Measurements from ENCODE around the gene PRXL2B. TPM values are rescaled to one million over a fixed set of nuclear protein-coding genes. Genes with fewer than 3 reads are reported as not detected.

The PRXL2B gene
- total and polyA plus RNA-seq, 5 donors: 8.0 to 11.8 (median 9.4) TPM

DNA sequence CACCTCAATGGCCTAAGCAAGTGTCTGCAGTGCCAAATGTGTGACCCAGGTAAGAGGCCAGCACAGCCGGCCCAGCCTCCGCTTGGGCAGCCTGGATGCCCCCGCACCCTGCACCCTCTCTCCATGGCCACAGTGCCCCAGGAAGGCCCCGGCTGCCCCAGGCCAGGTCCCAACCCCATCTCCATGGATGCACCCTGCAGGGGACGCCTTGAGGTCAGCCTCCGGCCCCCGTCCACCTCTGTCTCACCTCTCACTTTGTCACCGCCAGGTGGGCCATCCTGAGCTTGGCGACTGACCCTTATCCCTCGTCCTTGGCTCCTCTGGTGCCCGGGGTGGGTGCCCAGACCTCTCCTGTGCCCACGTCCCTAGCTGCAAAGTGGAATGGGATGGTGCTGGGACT, 28.2 kb upstream of the PRXL2B start:
- Histone ChIP-seq H3K4me1 (ENCODE audit: control insufficient read depth, insufficient read depth, low read length) (peaks cover 3% of the 10 kb centered on the region), H3K27ac (ENCODE audit: low read length) (no peak overlapping the region), H3K4me3 (ENCODE audit: low read length) (no peak overlapping the region), H3K27me3 (ENCODE audit: control insufficient read depth, insufficient read depth) (no peaks in the 10 kb centered on the region), H3K9me3 (ENCODE audit: control insufficient read depth, low read length) (no peaks in the 10 kb centered on the region)
- WGBS: 90% methylated on average over 12 of the region's 12 CpGs
- ATAC-seq: no peak
- DNase-seq: peak in 1 of 3 donors; percentile 58
- intact Hi-C loops (cut with DNase I): no loop called here

DNA sequence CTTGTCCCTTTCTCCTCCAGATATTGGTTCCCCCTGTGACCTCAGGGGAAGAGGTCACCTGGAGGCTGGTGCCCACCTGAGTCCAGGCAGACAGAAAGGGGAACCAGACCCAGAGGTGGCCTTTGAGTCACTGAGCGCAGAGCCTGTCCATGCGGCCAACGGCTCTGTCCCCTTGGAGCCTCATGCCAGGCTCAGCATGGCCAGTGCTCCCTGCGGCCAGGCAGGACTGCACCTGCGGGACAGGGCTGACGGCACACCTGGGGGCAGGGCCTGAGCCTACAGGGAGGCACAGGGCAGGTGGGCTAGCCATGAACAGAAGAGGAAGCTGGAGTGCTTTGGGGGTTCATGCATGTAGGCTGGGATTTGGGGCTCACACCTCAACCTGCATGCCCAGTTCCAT, 27.7 kb upstream of the PRXL2B start:
- H3K4me3 ChIP-seq (ENCODE audit: low read length): no peak overlapping the region
- intact Hi-C loops (cut with DNase I): no loop called here
- H3K4me1 ChIP-seq (ENCODE audit: control insufficient read depth, insufficient read depth, low read length): peaks cover 3% of the 10 kb centered on the region
- ATAC-seq (no peak), DNase-seq (peak in 1 of 3 donors; percentile 23)
- WGBS: 95% methylated on average over 6 of the region's 6 CpGs
- no peaks in the 10 kb centered on the region for H3K9me3 ChIP-seq (ENCODE audit: control insufficient read depth, low read length)
- no peak overlapping the region for H3K27ac ChIP-seq (ENCODE audit: low read length)
- H3K27me3 ChIP-seq (ENCODE audit: control insufficient read depth, insufficient read depth): no peaks in the 10 kb centered on the region

DNA sequence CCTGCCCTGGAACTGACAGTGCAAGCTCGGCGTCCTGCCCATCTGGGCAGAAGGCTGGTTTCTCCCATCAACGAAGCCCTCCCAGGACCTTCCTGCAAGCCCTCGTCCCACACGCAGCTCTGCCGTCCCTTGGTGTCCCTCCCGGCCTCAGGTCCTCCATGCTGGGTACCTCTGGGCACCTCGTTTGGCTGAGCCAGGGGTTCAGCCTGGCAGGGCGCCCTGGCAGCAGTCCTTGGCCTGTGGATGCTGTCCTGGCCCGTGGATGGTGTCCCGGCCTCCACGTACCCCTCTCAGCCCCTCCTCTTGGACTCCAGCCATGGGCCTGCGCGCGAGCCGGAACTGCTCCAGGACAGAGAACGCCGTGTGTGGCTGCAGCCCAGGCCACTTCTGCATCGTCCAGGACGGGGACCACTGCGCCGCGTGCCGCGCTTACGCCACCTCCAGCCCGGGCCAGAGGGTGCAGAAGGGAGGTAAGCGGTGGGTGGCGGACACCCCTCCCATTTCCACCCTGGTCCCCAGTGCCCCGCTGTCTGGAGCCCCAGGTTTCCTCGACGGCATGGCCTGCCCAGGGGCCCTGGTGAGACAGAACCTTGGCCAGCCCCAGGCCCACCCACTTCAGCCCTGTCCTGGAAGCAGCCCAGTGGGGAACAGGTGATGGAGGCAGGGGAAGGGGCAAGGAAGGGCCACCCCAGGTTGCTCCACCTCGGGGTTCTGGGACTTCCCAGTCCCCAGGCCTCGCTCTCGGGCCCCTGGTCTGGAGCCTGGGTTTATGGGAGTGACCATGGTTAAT, 26.9 kb upstream of the PRXL2B start:
- 74% methylated on average over 35 of the region's 35 CpGs for WGBS
- Histone ChIP-seq H3K9me3 (ENCODE audit: control insufficient read depth, low read length) (no peaks in the 10 kb centered on the region), H3K4me1 (ENCODE audit: control insufficient read depth, insufficient read depth, low read length) (peaks cover 3% of the 10 kb centered on the region), H3K27ac (ENCODE audit: low read length) (no peak overlapping the region), H3K27me3 (ENCODE audit: control insufficient read depth, insufficient read depth) (no peaks in the 10 kb centered on the region), H3K4me3 (ENCODE audit: low read length) (no peak overlapping the region)
- intact Hi-C loops (cut with DNase I): no loop called here
- DNase-seq: peak; percentile 22 to 58 (median 56)
- no peak for ATAC-seq

DNA sequence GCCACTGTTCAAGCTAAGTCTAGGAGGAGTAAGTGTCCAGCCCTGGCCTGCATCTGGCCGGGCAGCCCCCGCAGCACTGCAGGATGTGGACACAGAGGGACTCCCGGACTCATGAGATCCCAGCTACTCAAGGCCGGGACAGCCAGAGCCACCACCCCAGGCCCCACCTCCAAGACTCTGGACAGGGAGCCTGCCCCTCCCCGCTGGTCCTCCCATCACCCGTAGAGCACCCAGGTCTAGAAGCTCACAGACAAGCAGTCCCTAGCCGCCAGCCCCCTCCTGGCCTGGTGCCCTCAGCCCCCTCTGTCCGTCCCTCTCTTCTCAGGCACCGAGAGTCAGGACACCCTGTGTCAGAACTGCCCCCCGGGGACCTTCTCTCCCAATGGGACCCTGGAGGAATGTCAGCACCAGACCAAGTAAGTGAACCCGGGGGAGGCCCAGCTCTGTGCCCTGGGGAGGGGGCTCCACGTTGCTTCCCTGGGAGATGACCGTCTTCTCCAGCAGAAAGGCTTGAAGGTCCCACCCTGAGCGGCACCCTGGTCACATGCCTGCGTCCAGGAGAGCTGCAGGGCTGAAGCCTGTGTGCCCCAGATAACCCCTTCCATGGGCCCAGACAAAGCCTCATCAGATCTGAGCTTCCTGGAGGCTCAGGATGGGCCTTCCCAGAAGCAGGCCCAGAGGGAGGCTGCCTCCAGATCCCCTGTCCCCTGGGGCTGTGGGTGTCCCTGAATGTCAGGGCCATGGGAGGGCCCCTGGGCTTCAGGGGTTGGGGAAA, 26.1 kb upstream of the PRXL2B start:
- WGBS: 85% methylated on average over 15 of the region's 15 CpGs
- no peaks in the 10 kb centered on the region for H3K9me3 ChIP-seq (ENCODE audit: control insufficient read depth, low read length)
- H3K4me3 ChIP-seq (ENCODE audit: low read length): no peak overlapping the region
- H3K27ac ChIP-seq (ENCODE audit: low read length): no peak overlapping the region
- ATAC-seq (no peak), DNase-seq (peak in 2 of 3 donors; percentile 11 to 50)
- H3K27me3 ChIP-seq (ENCODE audit: control insufficient read depth, insufficient read depth): no peaks in the 10 kb centered on the region
- intact Hi-C loops (cut with DNase I): no loop called here
- H3K4me1 ChIP-seq (ENCODE audit: control insufficient read depth, insufficient read depth, low read length): peaks cover 3% of the 10 kb centered on the region

DNA sequence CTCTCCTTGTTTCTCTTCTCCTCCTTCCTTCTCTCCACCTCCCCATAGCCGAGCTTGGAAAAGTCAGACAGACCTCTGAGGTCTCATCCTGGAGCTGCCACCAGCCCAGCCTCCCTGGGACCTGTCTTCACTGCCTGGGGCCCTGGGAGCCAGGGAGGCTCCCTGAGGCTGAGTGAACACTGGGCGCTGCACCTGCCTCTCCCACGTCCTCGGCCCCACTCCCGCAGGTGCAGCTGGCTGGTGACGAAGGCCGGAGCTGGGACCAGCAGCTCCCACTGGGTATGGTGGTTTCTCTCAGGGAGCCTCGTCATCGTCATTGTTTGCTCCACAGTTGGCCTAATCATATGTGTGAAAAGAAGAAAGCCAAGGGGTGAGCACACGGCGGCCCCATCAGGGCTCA, 25.1 kb upstream of the PRXL2B start:
- intact Hi-C loops (cut with DNase I): no loop called here
- Histone ChIP-seq H3K9me3 (ENCODE audit: control insufficient read depth, low read length) (no peaks in the 10 kb centered on the region), H3K27me3 (ENCODE audit: control insufficient read depth, insufficient read depth) (no peaks in the 10 kb centered on the region), H3K27ac (ENCODE audit: low read length) (no peak overlapping the region), H3K4me3 (ENCODE audit: low read length) (no peak overlapping the region), H3K4me1 (ENCODE audit: control insufficient read depth, insufficient read depth, low read length) (no peaks in the 10 kb centered on the region)
- ATAC-seq (no peak), DNase-seq (peak; percentile 8 to 41 (median 11))
- WGBS: 89% methylated on average over 11 of the region's 11 CpGs

DNA sequence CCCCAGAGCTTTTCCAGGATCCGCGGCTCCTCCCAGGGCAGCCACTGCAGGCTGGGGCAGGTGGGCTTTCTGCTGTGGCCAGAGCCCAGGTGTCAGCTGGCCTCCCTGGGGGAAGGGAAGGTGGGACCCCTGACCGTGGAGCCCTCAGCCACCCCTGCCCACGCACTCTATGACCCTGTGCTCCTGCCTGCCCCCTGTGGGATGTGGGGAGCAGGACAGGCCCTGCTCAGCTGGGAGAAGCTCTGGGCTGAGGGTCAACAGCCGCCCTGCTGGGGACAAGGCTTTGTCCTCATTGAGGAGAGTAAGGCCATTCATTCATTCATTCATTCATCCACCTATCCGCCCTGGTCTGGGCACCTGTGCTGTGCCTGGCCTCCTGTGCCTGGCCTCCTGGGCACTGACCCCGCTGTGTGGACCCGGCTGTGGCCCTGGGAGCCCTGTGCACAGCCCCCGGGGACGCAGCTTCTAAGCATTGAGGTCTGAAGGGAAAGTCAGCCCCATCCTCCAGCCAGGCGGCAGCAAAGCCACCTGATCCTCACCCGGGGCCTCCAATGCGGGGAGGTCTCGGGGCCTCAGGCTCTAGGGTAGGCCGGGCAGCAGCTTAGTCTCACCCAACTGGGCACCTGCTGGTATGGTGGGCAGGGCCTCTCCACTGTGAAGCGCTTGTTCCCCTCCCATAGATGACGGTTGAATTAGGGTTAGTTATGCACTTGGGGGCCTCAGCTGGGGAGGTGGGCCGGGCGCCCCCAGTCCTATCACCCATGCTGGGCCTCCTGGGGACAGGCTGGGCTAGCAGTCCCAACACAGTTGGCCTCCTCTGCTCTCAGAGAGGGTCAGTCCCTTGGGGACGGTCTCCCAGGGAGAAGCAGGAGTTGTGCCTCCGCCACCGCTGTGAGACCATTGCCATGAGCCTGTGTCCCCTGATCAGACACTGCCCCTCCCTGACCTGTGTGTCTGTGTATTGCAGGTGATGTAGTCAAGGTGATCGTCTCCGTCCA, 24.4 kb upstream of the PRXL2B start:
- no peaks in the 10 kb centered on the region for H3K9me3 ChIP-seq (ENCODE audit: control insufficient read depth, low read length)
- no peak for ATAC-seq
- peak in 2 of 3 donors; percentile 50 to 57 for DNase-seq
- H3K27ac ChIP-seq (ENCODE audit: low read length): no peak overlapping the region
- no peaks in the 10 kb centered on the region for H3K4me1 ChIP-seq (ENCODE audit: control insufficient read depth, insufficient read depth, low read length)
- no peaks in the 10 kb centered on the region for H3K27me3 ChIP-seq (ENCODE audit: control insufficient read depth, insufficient read depth)
- intact Hi-C loops (cut with DNase I): no loop called here
- WGBS: 87% methylated on average over 24 of the region's 24 CpGs
- H3K4me3 ChIP-seq (ENCODE audit: low read length): no peak overlapping the region

DNA sequence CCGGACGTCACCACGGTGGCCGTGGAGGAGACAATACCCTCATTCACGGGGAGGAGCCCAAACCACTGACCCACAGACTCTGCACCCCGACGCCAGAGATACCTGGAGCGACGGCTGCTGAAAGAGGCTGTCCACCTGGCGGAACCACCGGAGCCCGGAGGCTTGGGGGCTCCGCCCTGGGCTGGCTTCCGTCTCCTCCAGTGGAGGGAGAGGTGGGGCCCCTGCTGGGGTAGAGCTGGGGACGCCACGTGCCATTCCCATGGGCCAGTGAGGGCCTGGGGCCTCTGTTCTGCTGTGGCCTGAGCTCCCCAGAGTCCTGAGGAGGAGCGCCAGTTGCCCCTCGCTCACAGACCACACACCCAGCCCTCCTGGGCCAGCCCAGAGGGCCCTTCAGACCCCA, 23.4 kb upstream of the PRXL2B start:
- H3K27ac ChIP-seq (ENCODE audit: low read length): no peak overlapping the region
- peak; percentile 9 to 56 (median 38) for DNase-seq
- H3K9me3 ChIP-seq (ENCODE audit: control insufficient read depth, low read length): no peaks in the 10 kb centered on the region
- no peaks in the 10 kb centered on the region for H3K27me3 ChIP-seq (ENCODE audit: control insufficient read depth, insufficient read depth)
- intact Hi-C loops (cut with DNase I): no loop called here
- no peak overlapping the region for H3K4me3 ChIP-seq (ENCODE audit: low read length)
- ATAC-seq: no peak
- no peaks in the 10 kb centered on the region for H3K4me1 ChIP-seq (ENCODE audit: control insufficient read depth, insufficient read depth, low read length)
- WGBS: 86% methylated on average over 18 of the region's 18 CpGs

DNA sequence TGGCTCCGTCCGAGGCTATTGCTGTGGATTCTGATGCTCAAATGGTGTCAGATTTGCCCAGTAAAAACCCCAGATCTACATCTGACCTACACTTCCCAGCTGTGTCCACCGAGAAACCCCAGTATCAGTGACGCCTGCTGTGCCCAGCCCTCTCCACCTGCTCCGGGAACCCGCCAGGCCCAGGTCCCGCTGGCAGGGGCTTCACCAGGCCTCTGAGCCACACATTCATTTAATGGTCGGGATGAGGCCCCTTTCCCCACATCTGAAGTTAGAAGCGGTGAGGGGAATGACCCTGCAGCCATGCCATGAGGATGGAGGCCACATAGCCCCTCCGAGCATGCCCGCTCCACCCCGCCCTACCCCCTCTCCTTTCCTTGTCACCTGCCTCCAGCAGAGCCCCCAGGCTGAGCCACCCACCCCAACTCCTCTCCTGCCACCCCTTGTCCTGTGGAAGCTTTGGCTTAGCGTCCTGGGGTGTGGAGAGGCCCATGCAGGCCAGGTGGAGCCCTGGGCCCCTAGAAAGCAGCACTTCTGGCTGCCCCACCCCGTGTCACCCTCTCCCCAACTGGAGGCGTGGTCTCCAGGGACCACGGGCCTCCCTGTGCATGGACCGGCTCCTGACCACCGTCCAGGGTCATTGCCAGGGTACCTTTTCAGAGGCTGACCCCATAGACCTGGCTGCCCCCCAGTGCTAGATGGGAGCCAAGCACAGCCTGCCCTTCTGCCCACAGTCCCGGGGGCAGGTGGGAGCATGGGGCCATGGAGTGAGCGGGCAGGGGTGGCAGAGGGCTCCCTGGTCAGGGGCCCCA, 22.4 kb upstream of the PRXL2B start:
- intact Hi-C loops (cut with DNase I): no loop called here
- Histone ChIP-seq H3K4me3 (ENCODE audit: low read length) (no peak overlapping the region), H3K4me1 (ENCODE audit: control insufficient read depth, insufficient read depth, low read length) (no peaks in the 10 kb centered on the region), H3K27me3 (ENCODE audit: control insufficient read depth, insufficient read depth) (no peaks in the 10 kb centered on the region), H3K9me3 (ENCODE audit: control insufficient read depth, low read length) (no peaks in the 10 kb centered on the region), H3K27ac (ENCODE audit: low read length) (no peak overlapping the region)
- peak in 2 of 3 donors; percentile 37 to 47 for DNase-seq
- 78% methylated on average over 20 of the region's 20 CpGs for WGBS
- no peak for ATAC-seq

DNA sequence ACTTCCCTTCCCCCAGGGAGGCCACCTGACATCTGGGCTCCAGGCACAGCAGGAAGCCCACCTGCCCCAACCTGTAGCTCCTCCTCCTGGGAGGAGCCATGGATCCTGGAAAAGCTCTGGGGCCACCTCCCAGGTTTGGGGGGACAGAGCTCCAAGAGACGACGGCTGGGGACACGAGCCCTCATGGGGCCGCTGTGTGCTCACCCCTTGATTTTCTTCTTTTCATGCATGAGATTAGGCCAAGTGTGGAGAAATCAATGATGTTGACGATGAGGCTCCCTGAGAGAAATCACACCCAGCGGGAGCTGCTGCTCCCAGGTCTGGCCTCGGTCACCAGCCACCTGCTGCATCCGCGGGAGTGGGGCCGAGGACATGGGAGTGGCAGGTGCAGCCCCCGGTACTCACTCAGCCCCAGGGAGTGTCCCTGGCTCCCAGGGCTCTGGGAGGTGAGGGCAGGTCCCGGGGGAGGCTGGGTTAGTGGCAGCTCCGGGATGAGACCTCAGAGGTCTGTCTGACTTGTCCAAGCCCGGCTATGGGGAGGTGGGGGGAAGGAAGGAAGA, 21.7 kb upstream of the PRXL2B start:
- Histone ChIP-seq H3K27me3 (ENCODE audit: control insufficient read depth, insufficient read depth) (no peaks in the 10 kb centered on the region), H3K4me1 (ENCODE audit: control insufficient read depth, insufficient read depth, low read length) (no peaks in the 10 kb centered on the region), H3K9me3 (ENCODE audit: control insufficient read depth, low read length) (no peaks in the 10 kb centered on the region), H3K27ac (ENCODE audit: low read length) (no peak overlapping the region), H3K4me3 (ENCODE audit: low read length) (no peak overlapping the region)
- DNase-seq: peak; percentile 15 to 41 (median 32)
- ATAC-seq: no peak
- WGBS: 35% methylated on average over 14 of the region's 14 CpGs
- intact Hi-C loops (cut with DNase I): no loop called here
